Stimulated activated CD8-positive, alpha-beta memory T cell treated with anti-CD3 and anti-CD28 coated beads, Interleukin-7, amount 100 ng/mL, for 4 hours (primary cell): ENCODE results near the gene TKFC.

ENCODE experiments used
- DNase-seq, 2 donors: peaks; one replicate each; pipeline ENCODE4 v3.0.0-alpha.2; 2020; ENCODE audit warnings: low read depth in 2 of 2

TKFC gene, protein sequence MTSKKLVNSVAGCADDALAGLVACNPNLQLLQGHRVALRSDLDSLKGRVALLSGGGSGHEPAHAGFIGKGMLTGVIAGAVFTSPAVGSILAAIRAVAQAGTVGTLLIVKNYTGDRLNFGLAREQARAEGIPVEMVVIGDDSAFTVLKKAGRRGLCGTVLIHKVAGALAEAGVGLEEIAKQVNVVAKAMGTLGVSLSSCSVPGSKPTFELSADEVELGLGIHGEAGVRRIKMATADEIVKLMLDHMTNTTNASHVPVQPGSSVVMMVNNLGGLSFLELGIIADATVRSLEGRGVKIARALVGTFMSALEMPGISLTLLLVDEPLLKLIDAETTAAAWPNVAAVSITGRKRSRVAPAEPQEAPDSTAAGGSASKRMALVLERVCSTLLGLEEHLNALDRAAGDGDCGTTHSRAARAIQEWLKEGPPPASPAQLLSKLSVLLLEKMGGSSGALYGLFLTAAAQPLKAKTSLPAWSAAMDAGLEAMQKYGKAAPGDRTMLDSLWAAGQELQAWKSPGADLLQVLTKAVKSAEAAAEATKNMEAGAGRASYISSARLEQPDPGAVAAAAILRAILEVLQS

DNA sequence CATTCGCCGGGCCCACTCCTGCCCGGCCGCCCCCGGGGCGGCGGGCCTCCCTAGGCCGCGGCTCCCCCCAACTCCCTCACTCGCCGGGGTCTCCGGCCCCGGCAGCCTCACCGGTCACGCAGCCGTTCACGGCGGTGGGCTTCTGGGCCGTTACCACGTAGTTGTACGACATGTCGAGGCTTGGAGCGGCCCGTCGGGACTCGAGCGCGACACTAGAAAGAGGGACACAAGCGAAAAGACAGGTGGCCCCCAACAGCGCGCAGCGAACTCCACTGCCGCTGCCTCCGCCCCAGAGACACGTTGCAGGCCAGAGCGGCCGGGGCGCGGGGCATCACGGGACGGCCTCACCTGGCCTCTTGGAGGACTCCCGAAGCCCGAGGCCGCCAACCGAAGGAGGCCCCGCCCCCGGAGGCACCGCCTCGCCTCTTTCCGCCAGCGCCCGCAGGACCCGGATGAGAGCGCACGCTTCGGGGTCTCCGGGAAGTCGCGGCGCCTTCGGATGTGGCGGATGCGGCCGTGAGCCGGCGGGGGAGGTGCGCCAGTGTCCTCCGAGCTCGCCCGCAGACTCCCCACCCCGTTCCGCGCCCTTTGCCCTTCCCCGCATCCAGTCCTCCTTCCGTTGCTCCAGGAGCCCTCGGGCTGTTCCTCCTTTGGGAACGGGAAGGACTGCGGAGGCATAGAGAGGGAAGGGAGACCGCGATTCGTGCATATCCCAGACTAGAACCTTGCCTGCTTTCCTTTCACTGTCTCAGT, at the start of gene TKFC, which contains the start of gene DDB1:
Gene TKFC (plus strand): TSS at position 432 of the 753 bp plus-strand sequence. CDS start 1,501 bp downstream, outside the sequence.
Gene DDB1 (minus strand): TSS at position 309 of the 753 bp plus-strand sequence. CDS start 137 bp downstream, at position 172.
- DNase-seq: peak; percentile 92 to 98

DNA sequence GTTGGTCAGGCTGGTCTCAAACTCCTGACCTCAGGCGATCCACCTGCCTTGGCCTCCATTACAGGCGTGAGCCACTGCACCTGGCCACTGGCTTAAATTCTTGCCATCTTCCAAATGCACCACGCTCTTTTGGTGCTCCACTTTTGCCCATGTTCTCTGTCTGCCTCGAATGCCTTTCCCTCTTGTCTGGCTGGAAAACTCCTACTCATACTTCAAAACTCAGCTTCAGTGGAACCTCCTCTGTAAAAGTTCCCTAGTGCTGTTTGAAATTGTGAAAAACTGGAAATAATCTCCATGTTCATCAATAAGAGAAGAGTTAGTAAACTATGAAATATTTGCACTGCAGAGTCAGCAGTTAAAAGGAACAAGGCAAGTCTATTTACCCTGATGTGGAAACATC, 49.4 kb upstream of the TKFC start:
- DNase-seq: no peak

DNA sequence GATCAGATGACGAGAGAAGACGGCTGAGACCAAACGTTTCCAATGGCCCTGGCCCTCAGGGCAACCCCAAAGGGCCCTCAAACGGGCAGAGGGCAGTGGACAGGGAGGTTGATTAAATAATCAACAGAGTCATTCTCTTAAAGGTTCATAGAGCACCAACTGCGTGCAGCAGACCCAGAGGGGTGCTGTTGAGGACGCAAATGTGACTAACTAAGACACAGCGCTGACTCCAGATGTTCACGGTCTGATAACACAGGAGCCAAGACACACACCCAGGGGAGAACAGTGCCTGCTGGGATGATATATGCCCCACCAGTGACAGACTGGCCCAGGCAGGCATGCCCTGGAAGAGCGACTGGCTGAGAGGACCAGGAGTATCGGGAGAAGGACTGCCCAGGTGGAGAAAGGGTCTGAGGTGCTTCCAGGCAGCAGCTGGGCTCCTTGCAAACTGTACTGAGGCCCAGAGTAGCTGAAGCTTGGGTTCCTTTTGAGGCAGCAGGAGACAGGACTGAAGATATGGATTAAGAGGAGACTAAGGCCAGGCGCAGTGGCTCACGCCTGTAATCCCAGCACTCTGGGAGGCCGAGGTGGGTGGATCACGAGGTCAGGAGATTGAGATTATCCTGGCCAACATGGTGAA, 45.6 kb upstream of the TKFC start:
- DNase-seq: no peak

DNA sequence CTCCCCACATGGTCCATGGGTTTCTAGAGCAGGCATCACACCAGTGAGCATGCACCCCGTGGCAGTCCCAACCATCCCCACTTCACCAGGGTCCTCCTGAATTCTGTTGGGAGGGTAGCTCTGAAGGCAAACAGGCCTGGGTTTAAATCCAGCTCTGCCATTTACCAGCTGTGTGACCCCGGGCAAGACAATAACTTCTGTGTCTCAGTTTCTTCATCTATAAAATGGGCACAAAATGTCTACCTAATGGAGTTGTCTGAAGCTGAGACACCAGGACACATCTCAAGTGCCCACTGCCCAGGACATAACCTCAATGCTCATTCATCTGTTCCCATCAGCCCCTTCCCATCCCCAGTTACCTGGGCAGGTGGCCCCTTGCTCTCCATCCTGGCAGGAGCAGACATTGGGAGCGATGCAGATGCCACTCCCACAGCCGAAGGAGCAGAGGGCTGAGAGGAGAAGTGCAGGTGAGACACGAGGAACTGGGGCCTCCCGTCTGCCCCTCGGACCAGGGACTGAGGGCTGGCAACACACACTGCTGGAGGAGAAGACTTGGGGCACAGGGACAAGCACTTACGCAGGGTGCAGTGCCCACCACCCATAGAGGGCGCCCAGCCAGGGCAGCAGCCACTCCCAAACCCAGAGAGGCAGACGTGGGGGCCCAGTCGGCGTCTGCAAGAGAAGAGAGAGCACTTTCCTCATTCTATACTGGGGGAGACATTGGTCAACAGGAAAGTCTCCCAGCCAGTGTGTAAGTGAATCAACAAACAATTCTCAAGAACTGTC, 41.9 kb upstream of the TKFC start:
- DNase-seq: no peak

DNA sequence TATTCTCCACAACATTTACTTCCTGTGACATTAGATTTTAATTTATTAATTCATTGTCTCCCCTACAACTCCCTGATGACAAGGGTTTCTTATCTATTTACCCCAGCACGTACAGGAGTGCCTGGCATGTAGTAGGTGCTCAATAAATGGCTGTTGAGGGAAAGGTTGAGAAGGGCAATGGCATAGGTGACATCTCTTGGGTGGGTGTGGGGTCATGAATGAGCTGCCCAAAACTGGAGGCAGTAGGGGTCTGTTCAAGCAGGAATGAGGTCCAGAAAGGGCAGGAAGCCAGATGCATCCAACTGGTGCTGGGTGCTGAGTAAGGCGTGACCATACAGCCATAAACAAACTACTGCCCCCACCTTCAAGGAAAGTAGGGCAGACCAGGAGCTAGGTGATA, 40.7 kb upstream of the TKFC start:
- DNase-seq: no peak

DNA sequence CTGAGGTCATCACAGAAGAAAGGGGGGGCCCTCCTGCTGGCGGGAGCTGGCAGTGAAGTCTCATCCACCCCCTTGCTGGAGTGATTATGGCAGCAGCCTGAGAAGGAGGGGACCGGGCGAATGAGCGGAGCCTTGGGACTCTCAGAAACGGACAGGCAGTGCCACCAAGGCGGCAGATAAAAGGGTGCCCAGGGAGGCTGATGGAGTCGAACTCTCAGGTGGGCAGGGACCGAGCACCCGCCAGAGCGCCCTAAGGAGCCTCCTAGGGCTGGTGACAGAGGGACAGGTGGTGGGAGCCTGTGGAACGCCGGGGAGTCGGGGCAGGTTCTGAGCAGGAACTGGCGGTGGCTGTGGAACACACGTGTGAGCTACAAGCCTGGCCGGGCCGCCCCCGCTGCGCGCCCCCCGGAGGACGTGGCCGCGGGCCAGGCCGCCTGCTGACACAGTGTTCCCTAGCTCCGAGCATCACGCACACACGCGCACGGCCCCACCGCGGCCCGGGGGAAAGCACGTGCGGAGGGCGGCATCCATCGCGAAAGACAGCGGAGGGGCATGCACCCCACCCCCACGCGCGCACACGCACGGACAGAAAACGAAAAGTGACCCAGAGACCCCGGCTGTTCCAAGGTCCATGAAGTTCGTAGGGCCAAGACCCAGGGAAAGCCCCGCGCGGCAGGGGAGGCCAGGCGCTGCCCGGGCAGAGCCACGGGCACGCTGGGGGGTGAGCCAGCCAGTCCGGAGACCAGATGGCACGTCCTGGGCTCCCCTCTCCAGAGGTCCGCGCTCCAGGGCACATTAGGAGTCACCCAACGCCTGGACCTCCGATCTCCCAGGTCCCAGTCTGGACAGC, 38.9 kb upstream of the TKFC start:
- DNase-seq: peak; percentile 36 to 60

DNA sequence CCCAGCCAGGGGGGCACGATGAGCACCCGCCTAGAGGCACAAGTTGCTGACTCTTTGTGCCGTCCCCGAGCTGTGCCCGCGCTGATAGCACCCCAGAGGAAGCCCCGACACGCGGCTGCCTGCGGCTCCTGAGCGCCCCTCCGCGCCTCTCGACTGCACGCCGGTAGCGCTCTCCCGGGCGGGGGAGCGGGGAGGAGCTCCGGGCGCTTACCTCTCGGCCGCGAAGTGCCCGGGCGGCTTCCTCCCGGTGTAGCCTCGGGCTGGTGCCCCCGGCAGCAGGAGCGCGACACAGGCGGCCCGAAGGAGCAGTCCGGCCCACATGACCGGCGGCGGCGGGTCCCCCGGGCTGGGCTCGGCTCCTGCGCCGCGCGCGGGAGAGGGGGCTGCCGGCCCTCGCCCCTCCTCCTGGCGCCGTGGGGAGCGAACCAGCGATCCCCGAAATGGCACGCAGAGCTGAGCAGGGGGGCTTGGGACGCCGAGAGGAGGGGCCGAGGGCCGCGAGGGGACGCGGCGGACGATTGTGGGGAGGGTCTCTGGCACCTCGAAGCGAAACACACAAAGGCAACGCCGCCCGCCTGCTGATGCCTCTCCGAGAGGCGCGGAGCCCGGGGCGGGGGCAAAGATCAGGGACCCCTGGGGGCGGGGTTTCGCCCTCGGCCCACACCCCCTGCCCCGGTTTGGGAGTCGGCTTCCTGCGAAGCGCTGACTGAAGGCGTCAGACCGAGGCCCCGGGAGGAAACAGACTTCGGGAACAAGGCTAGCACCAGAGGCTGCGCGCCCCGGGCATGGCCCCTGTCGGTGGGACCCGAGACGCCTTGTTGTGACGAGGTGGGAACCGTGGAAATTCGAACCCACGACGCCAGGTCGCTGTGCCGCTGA, 38.1 kb upstream of the TKFC start, which contains the start of gene VWCE:
Gene VWCE (minus strand): TSS at position 600 of the 879 bp plus-strand sequence. CDS start 279 bp downstream, at position 321.
- DNase-seq: peak; percentile 37 to 67

DNA sequence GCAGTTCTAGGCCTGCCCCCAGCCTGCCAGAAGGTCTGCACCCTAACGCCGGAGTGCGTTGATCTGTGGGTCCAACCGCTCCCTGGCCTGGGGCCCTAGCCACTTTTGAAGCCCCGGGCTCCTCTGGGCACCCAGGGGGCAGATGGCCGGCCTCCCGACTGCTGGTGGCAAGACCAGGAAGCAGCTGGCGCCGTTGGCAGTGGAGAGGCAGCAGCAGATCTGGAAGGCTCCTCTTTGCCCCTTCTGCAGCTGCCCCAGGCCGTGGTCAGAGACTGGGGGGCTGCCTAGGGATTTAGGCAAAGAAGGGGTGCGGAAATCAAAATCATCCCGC, 37.5 kb upstream of the TKFC start:
- no peak for DNase-seq

DNA sequence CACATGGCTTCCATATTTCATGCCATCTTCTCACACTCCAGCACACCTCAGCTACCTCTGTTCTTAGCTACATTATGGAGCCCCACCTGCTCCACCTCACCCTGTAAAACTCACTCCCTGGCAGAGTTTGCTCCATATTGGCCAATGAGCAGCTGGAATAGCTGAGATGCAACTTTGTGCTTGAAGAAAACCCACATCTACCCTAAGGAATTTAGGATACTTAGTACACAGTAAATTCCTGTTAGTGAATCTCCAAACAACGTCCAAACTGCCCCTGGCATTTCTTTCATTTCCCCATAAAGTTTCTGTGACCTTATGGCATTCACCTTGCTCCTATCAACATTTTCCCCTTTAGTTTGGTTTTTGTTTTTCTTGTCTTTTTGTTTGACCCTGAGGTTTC, 35.7 kb upstream of the TKFC start:
- DNase-seq: no peak

DNA sequence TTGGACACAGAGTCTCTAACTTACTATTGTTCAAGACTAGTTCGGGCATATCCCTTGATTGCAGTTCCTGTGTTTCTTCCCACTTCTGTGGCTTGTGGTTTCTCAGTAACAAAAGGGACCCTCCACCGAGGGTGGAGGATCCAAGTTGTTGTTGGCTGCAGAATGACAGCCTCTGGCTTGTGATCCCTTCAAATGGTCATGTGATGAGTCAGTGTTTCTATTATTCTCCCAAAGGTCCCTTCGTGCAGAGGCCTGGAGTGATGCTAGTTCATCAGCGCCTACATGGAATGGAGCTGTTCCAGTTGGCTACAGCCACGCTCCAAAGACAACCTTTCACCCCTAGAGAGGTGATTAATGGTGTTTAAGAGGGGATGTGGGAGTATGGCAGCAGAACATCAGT, 35.3 kb upstream of the TKFC start:
- DNase-seq: no peak

DNA sequence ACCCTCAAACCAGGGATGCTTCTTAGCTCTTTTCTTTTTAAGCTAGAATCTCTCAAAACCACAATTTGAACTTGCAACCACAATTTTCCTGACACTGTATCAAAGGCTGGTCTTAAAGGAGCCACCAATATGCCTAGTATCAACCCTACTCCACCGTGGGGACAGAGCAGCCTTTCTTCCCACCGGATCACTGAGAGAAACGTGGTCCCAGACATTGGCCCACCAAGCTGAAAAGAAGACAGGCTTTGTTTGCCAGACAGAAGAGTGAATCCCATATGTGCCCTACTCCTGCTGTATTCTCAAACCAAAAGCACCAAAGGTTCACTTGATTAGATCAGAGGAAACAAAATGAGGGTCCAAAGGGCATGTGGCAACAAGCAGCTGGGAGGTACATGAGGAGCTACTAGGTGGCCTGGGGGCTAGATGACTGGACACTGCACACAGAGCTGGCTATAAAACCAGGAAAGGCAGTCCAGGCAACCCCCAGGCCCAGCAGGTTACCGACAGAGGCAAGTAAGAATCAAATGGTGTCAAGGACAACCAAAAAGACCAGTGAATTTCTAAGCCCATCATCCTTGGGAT, 34.3 kb upstream of the TKFC start:
- no peak for DNase-seq

DNA sequence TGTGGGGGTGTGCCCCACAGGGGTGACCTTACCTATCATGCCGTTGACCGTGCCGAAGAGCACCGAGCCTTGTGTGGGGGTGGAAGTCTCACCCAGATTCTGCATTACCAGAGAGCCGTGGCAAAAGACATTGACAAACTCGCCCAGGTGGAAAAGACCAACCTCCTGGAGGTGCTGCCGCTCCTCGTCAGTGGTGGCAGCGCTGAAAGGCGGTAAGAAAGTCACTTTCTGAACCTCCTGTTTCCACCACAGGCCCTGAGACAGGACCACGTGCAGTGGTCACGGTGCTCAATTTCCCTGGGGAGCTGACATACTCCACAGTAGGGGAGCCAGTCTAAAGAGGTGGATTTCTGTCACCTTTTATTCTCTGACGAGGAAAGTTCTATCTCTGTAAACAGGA, 30.5 kb upstream of the TKFC start:
- DNase-seq: no peak

DNA sequence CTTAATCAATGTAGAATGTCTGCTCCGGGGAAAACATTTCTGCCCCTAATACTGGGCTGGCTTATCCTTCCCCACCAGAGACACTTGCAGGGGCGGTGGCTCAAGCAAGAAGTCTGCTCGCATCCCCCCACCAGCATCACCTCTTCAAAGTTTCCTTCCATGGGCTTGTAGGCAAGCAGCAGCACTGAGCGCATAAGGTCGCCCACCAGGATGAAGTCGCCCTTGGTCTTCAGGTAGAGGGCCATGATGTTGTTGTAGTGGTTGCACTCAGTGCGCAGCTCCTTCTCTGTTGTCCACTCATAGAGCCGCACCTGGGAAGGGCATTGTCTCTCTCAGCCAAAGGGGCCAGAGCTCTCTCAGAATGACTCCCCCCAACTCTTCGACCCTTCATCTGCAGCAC, 29.3 kb upstream of the TKFC start:
- no peak for DNase-seq

DNA sequence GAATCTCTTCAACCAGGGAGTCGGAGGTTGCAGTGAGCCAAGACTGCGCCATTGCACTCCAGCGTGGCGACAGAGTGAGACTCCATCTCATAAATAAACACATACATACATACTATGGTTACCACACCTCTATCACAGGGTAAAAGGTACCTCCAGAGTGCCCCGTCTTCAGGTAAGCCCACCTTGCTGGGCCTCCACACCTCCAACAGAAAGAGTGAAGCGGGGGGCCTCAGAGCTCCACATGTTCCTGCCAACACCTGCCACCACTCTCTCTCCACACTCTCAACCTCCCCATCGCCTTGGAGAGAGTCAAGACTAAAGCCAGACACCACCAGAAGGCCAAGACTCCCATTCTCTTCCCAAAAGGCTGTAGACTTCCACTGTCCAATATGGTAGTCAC, 27.6 kb upstream of the TKFC start:
- no peak for DNase-seq

DNA sequence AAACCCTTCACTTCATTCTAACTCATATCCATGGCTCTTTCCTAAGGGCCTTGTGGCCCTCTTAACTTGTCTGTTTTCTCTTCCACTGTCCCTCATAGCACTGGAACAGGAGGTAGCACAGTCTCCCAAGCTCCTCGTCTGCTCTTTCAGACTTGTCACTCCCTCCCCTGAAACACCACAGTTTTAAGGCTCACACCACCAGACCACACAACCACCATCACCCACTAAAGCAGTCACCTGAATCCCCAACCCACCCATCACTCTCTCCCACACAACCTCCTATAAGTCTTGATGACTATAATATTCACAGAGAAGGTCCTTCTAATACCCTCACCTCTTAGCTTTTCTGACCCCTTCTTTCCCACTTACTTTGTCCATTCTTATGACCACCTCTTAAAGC, 26.8 kb upstream of the TKFC start:
- no peak for DNase-seq

DNA sequence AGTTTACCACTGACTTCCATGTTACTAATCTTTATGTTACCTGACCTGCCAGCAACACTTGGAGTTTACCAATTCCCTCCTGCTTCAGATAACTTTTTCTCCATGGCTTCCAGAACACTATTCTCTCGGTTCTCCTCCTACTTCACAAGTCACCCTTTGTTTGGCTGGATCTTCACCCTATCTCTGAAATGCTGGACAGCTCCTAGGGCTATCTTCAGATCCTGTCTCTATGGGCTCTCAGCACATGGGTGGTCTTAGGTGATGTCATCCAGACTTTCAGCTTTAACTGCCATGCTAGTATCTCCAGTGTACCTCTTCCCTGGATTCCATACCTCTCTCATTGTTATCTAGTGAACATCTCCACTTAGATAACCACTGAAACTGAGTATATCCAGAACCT, 25.7 kb upstream of the TKFC start:
- no peak for DNase-seq

DNA sequence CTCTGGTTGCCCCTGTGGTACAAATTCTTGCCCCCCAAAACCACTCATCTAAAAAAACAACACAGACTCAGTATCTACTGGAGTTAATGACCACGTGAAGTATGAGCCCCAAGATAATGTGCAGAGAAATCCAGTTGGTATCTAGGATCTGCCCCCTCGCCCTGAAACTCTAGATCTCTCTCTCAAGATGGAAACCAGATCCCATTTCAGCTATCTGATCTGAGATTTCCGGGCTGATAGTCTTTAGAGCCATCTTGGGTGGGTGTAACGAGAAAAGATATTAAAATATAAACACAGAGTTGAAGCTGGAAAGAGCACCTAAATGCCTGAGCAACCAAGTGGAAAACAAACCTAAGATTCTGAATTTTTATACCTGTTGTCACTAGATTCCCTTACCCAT, 23.9 kb upstream of the TKFC start:
- DNase-seq: no peak

DNA sequence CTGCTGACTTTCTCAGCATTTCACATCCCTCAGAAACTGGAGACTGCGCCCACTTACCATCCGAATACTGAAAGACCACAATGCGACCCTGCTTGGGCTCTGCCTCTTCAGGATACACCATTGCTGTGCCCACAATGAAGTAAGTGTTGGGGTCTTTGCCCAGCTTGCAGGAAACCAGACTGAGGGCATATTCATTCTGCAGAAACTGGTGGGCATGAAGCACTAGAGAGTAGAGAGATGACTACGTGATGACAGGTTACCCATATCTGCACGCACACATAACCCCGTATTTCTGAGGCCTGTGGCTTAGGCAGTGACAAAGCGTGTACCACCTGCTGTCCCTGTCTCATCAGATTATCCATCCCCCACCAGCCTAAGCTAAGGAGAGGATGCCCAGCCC, 23.3 kb upstream of the TKFC start:
- DNase-seq: no peak

DNA sequence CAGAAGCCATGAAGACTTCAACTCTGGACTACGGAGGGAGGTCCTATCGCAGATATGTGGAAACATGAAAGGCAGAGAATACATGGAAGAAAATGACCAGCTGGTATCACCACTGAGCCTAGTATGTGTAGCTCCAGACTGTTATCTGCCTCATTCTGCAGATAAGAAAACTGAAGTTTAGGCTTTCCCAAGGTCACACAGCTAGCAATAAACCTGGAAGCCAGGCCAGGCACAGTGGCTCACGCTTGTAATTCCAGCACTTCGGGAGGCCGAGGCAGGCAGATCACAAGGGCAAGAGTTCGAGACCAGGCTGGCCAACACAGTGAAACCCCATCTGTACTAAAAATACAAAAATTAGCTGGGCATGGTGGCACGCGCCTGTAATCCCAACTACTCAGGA, 22.3 kb upstream of the TKFC start:
- no peak for DNase-seq
